Measurements from ENCODE around the gene BSCL2.
A peak's percentile ranks its signal among the peaks of the same experiment; 100 is the strongest.
"Not testable (repeated sequence)": the region's sequence is repeated elsewhere in the genome, so short reads cannot be mapped to it uniquely, and the experiment has no call there.

The BSCL2 gene

GRCh38 chr11:62705880-62706849 lies 1.1 kb downstream of the BSCL2 start:
- TF ChIP-seq CTCF (IDR thresholded peaks at IDR 0.05) = peak; percentile 47
- Histone ChIP-seq H3K4me3 (ENCODE audit: low read depth in 1 of 2, low read length in 1 of 2) (peak overlapping the region; percentile 75 to 83), H3K27me3 (no peaks in the 10 kb centered on the region), H3K4me1 (ENCODE audit: control insufficient read depth in 1 of 2, insufficient read depth in 1 of 2, low read depth in 1 of 2, low read length in 1 of 2) (peaks cover 56 to 70% of the 10 kb centered on the region in 2 experiments), H3K36me3 (peaks cover 7% of the 10 kb centered on the region), H3K9me3 (no peaks in the 10 kb centered on the region), H3K27ac (peak overlapping the region; percentile 78)

GRCh38 chr11:62705413-62705812 lies 1.8 kb downstream of the BSCL2 start:
- Histone ChIP-seq H3K36me3 (no peaks in the 10 kb centered on the region), H3K27ac (peak overlapping the region; percentile 78), H3K4me3 (ENCODE audit: low read depth in 1 of 2, low read length in 1 of 2) (peak overlapping the region; percentile 75 to 83), H3K27me3 (no peaks in the 10 kb centered on the region), H3K9me3 (no peaks in the 10 kb centered on the region), H3K4me1 (ENCODE audit: control insufficient read depth in 1 of 2, insufficient read depth in 1 of 2, low read depth in 1 of 2, low read length in 1 of 2) (peaks cover 56 to 69% of the 10 kb centered on the region in 2 experiments)
- TF ChIP-seq CTCF (IDR thresholded peaks at IDR 0.05) = no peak

- H3K4me3 ChIP-seq (ENCODE audit: low read depth in 1 of 2, low read length in 1 of 2); H3K9me3 ChIP-seq; H3K27ac ChIP-seq; H3K27me3 ChIP-seq; H3K36me3 ChIP-seq: not testable (repeated sequence)
- peaks cover 46 to 58% of the 10 kb centered on the region in 2 experiments for H3K4me1 ChIP-seq (ENCODE audit: control insufficient read depth in 1 of 2, insufficient read depth in 1 of 2, low read depth in 1 of 2, low read length in 1 of 2)
These were observed 3.3 kb downstream of the BSCL2 start for GRCh38 chr11:62703921-62704320.

GRCh38 chr11:62702246-62702645 lies 5.0 kb downstream of the BSCL2 start:
- no peak for TF ChIP-seq CTCF (IDR thresholded peaks at IDR 0.05)
- Histone ChIP-seq H3K27ac (peak overlapping the region; percentile 45), H3K9me3 (no peaks in the 10 kb centered on the region), H3K4me3 (ENCODE audit: low read depth in 1 of 2, low read length in 1 of 2) (no peak overlapping the region), H3K4me1 (ENCODE audit: control insufficient read depth in 1 of 2, insufficient read depth in 1 of 2, low read depth in 1 of 2, low read length in 1 of 2) (peaks cover 35 to 49% of the 10 kb centered on the region in 2 experiments), H3K36me3 (no peaks in the 10 kb centered on the region), H3K27me3 (no peaks in the 10 kb centered on the region)

GRCh38 chr11:62694455-62695167 lies 12.6 kb downstream of the BSCL2 start:
- Histone ChIP-seq H3K27me3 (no peaks in the 10 kb centered on the region), H3K4me1 (ENCODE audit: control insufficient read depth in 1 of 2, insufficient read depth in 1 of 2, low read depth in 1 of 2, low read length in 1 of 2) (peaks cover 0 to 4% of the 10 kb centered on the region in 2 experiments), H3K36me3 (peaks cover 36% of the 10 kb centered on the region), H3K27ac (peak overlapping the region; percentile 29), H3K9me3 (no peaks in the 10 kb centered on the region), H3K4me3 (ENCODE audit: low read depth in 1 of 2, low read length in 1 of 2) (no peak overlapping the region)
- TF ChIP-seq CTCF (IDR thresholded peaks at IDR 0.05) = peak; percentile 76

GRCh38 chr11:62693624-62694023 lies 13.6 kb downstream of the BSCL2 start:
- H3K27me3 ChIP-seq; H3K4me3 ChIP-seq (ENCODE audit: low read depth in 1 of 2, low read length in 1 of 2); H3K27ac ChIP-seq; H3K4me1 ChIP-seq (ENCODE audit: control insufficient read depth in 1 of 2, insufficient read depth in 1 of 2, low read depth in 1 of 2, low read length in 1 of 2); H3K9me3 ChIP-seq: not testable (repeated sequence)
- H3K36me3 ChIP-seq = peaks cover 36% of the 10 kb centered on the region

Data from neutrophil (primary cell).